IMR-90 (cell line): Measurements from ENCODE around the gene ADAMTSL1. TPM values are rescaled to one million over a fixed set of nuclear protein-coding genes. Genes with fewer than 3 reads are reported as not detected.

ENCODE experiments used
- ATAC-seq: fragments of 200-7000 bp; cut with Tn5 transposase; 2 replicates; pipeline ENCODE4 v1.9.1; 2020; ENCODE audit warnings: low read depth, mild to moderate bottlenecking, moderate library complexity
- BruUV-seq: library from RNA; stranded (reverse); fragments of 400-500 nt; replicated peaks from 2 replicates; lab custom pipeline; 2021; lab: Mats Ljungman, UMichigan
- CTCF ChIA-PET: fragments of 300-600 bp; formaldehyde crosslinking; extraction: SDS; loops from one replicate; lab custom pipeline; 2021; ENCODE audit warnings: antibody characterized with exemption; lab: Yijun Ruan, JAX
- POLR2A ChIA-PET: fragments of 300-600 bp; sonication (Branson Sonifier 250); formaldehyde crosslinking; loops from one replicate; lab custom pipeline; 2022; ENCODE audit warnings: antibody characterized with exemption; ENCODE audit not compliant: unreplicated experiment; lab: Charles Lee
- DNase-seq: peaks from one replicate; pipeline ENCODE4 v3.0.0; 2013
- H2AFZ ChIP-seq: replicated peaks from 2 replicates; pipeline ENCODE3; 2013; ENCODE audit warnings: low read length, mild to moderate bottlenecking; ENCODE audit not compliant: poor library complexity
- H2AK5ac ChIP-seq: 2 replicates; pipeline ENCODE4 v1.6.1; 2013; ENCODE audit warnings: low read depth, low read length, inconsistent platforms
- H2AK9ac ChIP-seq: replicated peaks from 2 replicates; pipeline ENCODE3; 2013; ENCODE audit warnings: mild to moderate bottlenecking, low read depth, low read length, moderate library complexity; ENCODE audit not compliant: poor library complexity
- H2BK120ac ChIP-seq: 2 replicates; pipeline ENCODE4 v1.6.1; 2013; ENCODE audit warnings: low read depth, low read length, inconsistent platforms
- H2BK15ac ChIP-seq: 3 replicates; pipeline ENCODE4 v1.6.1; 2013; ENCODE audit warnings: low read depth, low read length, inconsistent platforms
- H2BK20ac ChIP-seq: 2 replicates; pipeline ENCODE4 v1.6.1; 2013; ENCODE audit warnings: low read depth, mild to moderate bottlenecking, inconsistent platforms, low read length, moderate library complexity
- H2BK5ac ChIP-seq: 2 replicates; pipeline ENCODE4 v1.6.1; 2013; ENCODE audit warnings: mild to moderate bottlenecking, low read depth, low read length, inconsistent platforms; ENCODE audit not compliant: poor library complexity, severe bottlenecking
- H3K14ac ChIP-seq: replicated peaks from 2 replicates; pipeline ENCODE4 v1.6.1; 2013; ENCODE audit warnings: low read depth, low read length, inconsistent platforms
- H3K18ac ChIP-seq: 2 replicates; pipeline ENCODE4 v1.6.1; 2013; ENCODE audit warnings: low read depth, low read length, control low read depth
- H3K23ac ChIP-seq: 2 replicates; pipeline ENCODE4 v1.6.1; 2013; ENCODE audit warnings: low read depth, low read length, inconsistent platforms
- H3K27ac ChIP-seq: 2 replicates; pipeline ENCODE4 v1.5.1; 2013; ENCODE audit warnings: mild to moderate bottlenecking, control low read depth, low read length; ENCODE audit not compliant: insufficient read depth
- H3K27me3 ChIP-seq: 2 replicates; pipeline ENCODE4 v1.6.1; 2013; ENCODE audit warnings: low read length; ENCODE audit not compliant: control insufficient read depth, insufficient read depth
- H3K36me3 ChIP-seq: 2 replicates; pipeline ENCODE4 v1.6.1; 2013; ENCODE audit warnings: low read length, mixed read lengths; ENCODE audit not compliant: control insufficient read depth, insufficient read depth
- H3K4ac ChIP-seq: 2 replicates; pipeline ENCODE4 v1.6.1; 2013; ENCODE audit warnings: low read depth, low read length, inconsistent platforms
- H3K4me1 ChIP-seq: 2 replicates; pipeline ENCODE4 v1.6.1; 2013; ENCODE audit warnings: low read length, mixed read lengths; ENCODE audit not compliant: control insufficient read depth, insufficient read depth
- H3K4me2 ChIP-seq: 2 replicates; pipeline ENCODE4 v1.6.1; 2013; ENCODE audit warnings: low read depth, mild to moderate bottlenecking, control low read depth, low read length, moderate library complexity
- H3K4me3 ChIP-seq: 2 replicates; pipeline ENCODE4 v1.5.1; 2013; ENCODE audit warnings: low read depth, mild to moderate bottlenecking, control low read depth, low read length, moderate library complexity; ENCODE audit not compliant: insufficient read depth
- H3K56ac ChIP-seq: 2 replicates; pipeline ENCODE4 v1.6.1; 2013; ENCODE audit warnings: low read length, inconsistent platforms; ENCODE audit not compliant: insufficient read depth; ENCODE audit errors: extremely low read depth
- H3K79me1 ChIP-seq, 2 experiments: 2 replicates each; pipeline ENCODE4 v1.6.1; 2013; ENCODE audit warnings: low read length in 2 of 2, inconsistent platforms in 1 of 2, low read depth in 1 of 2
- H3K9ac ChIP-seq: 2 replicates; pipeline ENCODE4 v1.6.1; 2013; ENCODE audit warnings: low read depth, low read length, control low read depth
- H3K9me1 ChIP-seq: 2 replicates; pipeline ENCODE4 v1.6.1; 2013; ENCODE audit warnings: low read length, inconsistent platforms; ENCODE audit not compliant: insufficient read depth
- H3K9me3 ChIP-seq: 2 replicates; pipeline ENCODE4 v1.6.1; 2013; ENCODE audit warnings: low read length; ENCODE audit not compliant: control insufficient read depth, insufficient read depth
- H4K20me1 ChIP-seq: 2 replicates; pipeline ENCODE4 v1.6.1; 2013; ENCODE audit warnings: low read length, inconsistent platforms; ENCODE audit not compliant: insufficient read depth
- H4K5ac ChIP-seq: 2 replicates; pipeline ENCODE4 v1.6.1; 2013; ENCODE audit warnings: mild to moderate bottlenecking, low read depth, low read length, control low read depth
- H4K8ac ChIP-seq, 2 experiments: 2 replicates each; pipeline ENCODE4 v1.6.1; 2013; ENCODE audit warnings: low read depth in 2 of 2, low read length in 2 of 2, control low read depth in 1 of 2, inconsistent platforms in 1 of 2
- H4K91ac ChIP-seq: 2 replicates; pipeline ENCODE4 v1.6.1; 2013; ENCODE audit warnings: low read depth, low read length, inconsistent platforms; ENCODE audit not compliant: insufficient read depth
- BHLHE40 ChIP-seq: fragments of 150-350 bp; IDR thresholded peaks from 2 replicates; pipeline ENCODE4 v1.6.1; 2016; ENCODE audit warnings: mild to moderate bottlenecking, low read depth, low read length
- CTCF ChIP-seq: conservative IDR thresholded peaks from 2 replicates; pipeline ENCODE4 v1.5.1; 2012; ENCODE audit warnings: mild to moderate bottlenecking, low read depth, low read length, improper control_type of control experiment
- MAFK ChIP-seq: IDR thresholded peaks from 2 replicates; pipeline ENCODE4 v1.6.1; 2012; ENCODE audit warnings: low read depth, low read length, improper control_type of control experiment
- MAZ ChIP-seq: IDR thresholded peaks from 2 replicates; pipeline ENCODE4 v1.6.1; 2012; ENCODE audit warnings: low read depth, mild to moderate bottlenecking, low read length, improper control_type of control experiment, moderate library complexity, borderline replicate concordance
- NFE2L2 ChIP-seq: fragments of 150-350 bp; IDR thresholded peaks from 2 replicates; pipeline ENCODE4 v1.6.1; 2016; ENCODE audit warnings: low read depth, mild to moderate bottlenecking, low read length
- POLR2A ChIP-seq: IDR thresholded peaks from 2 replicates; pipeline ENCODE4 v1.6.1; 2012; ENCODE audit warnings: mild to moderate bottlenecking, low read depth, low read length
- RCOR1 ChIP-seq: IDR thresholded peaks from 2 replicates; pipeline ENCODE4 v1.6.1; 2012; ENCODE audit warnings: mild to moderate bottlenecking, low read length, improper control_type of control experiment; ENCODE audit not compliant: insufficient replicate concordance
- SMC3 ChIP-seq: fragments of 150-350 bp; IDR thresholded peaks from 2 replicates; pipeline ENCODE4 v1.6.1; 2016; ENCODE audit warnings: low read depth, mild to moderate bottlenecking, antibody characterized with exemption, low read length, moderate library complexity
- WGBS, 2 experiments: methylation state at CpG; one replicate each; pipeline versions ENCODE4 v1.1.5 to v1.1.7; 2013; ENCODE audit warnings: missing lambda C conversion rate in 2 of 2; ENCODE audit not compliant: insufficient read length in 1 of 2; ENCODE audit errors: extremely low coverage in 2 of 2; 5-methylcytosine and 5-hydroxymethylcytosine counted together
- dilution Hi-C: fragments of 300-500 bp; cut with HindIII; formaldehyde crosslinking; loops from one replicate; pipeline ENCODE4 v1.14.3; 2018; ENCODE audit warnings: low sequenced_read_pairs; ENCODE audit not compliant: unreplicated experiment
- in situ Hi-C: fragments of 300-500 bp; cut with MboI; formaldehyde crosslinking; loops from 3 replicates; pipeline ENCODE4 v1.14.3; 2019; ENCODE audit warnings: low sequenced_read_pairs, inconsistent platforms, mixed read lengths
- intact Hi-C: fragments of 100-400 bp; cut with micrococcal nuclease; formaldehyde crosslinking; loops from 2 replicates; pipeline ENCODE4 v1.10.0; 2022
- polyA plus RNA-seq, 3 experiments: library from polyadenylated mRNA; depleted of rRNA; stranded (reverse); fragments of >200 nt; gene quantifications; 2 replicates each; pipeline ENCODE4 v1.2.3, GENCODE V29; 2012; ENCODE audit warnings: low replicate concordance in 1 of 3
- total RNA-seq: library from RNA; depleted of rRNA; stranded (reverse); fragments of >200 nt; gene quantifications from 2 replicates; pipeline ENCODE4 v1.2.3, GENCODE V29; 2012

The ADAMTSL1 gene
- total and polyA plus RNA-seq, 2 of the 4 experiments (the other 2 are of a cell fraction), result 38.2 to 62.2 TPM

- Histone ChIP-seq H3K9ac (no peak overlapping the region), H3K14ac (no peak overlapping the region), H2AFZ (no peak overlapping the region), H3K23ac (no peak overlapping the region), H3K9me1 (no peaks in the 10 kb centered on the region), H3K18ac (no peak overlapping the region), H3K4me1 (no peaks in the 10 kb centered on the region), H3K27me3 (no peaks in the 10 kb centered on the region), H3K4ac (no peak overlapping the region), H3K56ac (no peak overlapping the region), H3K79me1 (no peaks in the 10 kb centered on the region), H2BK20ac (no peak overlapping the region), H3K9me3 (no peaks in the 10 kb centered on the region), H3K4me2 (no peak overlapping the region), H3K4me3 (no peak overlapping the region), H4K8ac (no peak overlapping the region), H2BK5ac (no peak overlapping the region), H2AK9ac (no peak overlapping the region), H3K36me3 (no peaks in the 10 kb centered on the region), H4K5ac (no peak overlapping the region), H2BK120ac (no peak overlapping the region), H4K91ac (no peak overlapping the region), H4K20me1 (no peaks in the 10 kb centered on the region), H3K27ac (no peak overlapping the region), H2BK15ac (no peak overlapping the region), H2AK5ac (no peak overlapping the region)
- DNase-seq (no peak), ATAC-seq (no peak)
- CTCF ChIA-PET, result no interaction called here
- in situ Hi-C loops, result no loop called here
- intact Hi-C loops, result no loop called here
- WGBS, 2 experiments, result 100% methylated on average over 2 of the region's 4 CpGs; no CpG with 5 or more reads in 1 of the 2 experiments
- POLR2A ChIA-PET, result no interaction called here
- no TSS peak for BruUV-seq
- no peak for TF ChIP-seq SMC3
- no peak for TF ChIP-seq MAZ
- no peak for TF ChIP-seq MAFK
- TF ChIP-seq RCOR1, result no peak
- TF ChIP-seq NFE2L2, result no peak
- TF ChIP-seq POLR2A, result no peak
- no peak for TF ChIP-seq CTCF
- TF ChIP-seq BHLHE40, result no peak
- dilution Hi-C loops, result no loop called here
Observed at GRCh38 chr9:18849890-18850677, 376.1 kb downstream of the ADAMTSL1 start.
